Measurements from ENCODE around the gene ERO1A.

DNA sequence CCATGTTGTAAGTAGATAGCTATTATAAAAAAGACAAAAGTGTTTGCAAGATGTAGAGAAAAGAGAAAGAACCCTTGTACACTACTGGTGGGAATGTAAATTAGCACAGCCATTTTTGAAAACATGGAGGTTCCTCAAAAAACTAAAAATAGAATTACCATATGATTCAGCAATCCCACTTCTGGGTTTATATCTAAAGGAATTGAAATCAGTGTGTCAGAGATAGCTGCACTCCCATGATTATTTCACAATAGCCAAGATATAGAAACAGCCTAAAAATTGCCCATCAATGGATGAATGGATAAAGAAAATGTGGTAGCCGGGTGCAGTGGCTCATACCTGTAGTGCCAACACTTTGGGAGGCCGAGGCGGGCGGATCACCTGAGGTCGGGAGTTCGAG, 20.8 kb upstream of the ERO1A start:
- TF ChIP-seq, protein P1, sequence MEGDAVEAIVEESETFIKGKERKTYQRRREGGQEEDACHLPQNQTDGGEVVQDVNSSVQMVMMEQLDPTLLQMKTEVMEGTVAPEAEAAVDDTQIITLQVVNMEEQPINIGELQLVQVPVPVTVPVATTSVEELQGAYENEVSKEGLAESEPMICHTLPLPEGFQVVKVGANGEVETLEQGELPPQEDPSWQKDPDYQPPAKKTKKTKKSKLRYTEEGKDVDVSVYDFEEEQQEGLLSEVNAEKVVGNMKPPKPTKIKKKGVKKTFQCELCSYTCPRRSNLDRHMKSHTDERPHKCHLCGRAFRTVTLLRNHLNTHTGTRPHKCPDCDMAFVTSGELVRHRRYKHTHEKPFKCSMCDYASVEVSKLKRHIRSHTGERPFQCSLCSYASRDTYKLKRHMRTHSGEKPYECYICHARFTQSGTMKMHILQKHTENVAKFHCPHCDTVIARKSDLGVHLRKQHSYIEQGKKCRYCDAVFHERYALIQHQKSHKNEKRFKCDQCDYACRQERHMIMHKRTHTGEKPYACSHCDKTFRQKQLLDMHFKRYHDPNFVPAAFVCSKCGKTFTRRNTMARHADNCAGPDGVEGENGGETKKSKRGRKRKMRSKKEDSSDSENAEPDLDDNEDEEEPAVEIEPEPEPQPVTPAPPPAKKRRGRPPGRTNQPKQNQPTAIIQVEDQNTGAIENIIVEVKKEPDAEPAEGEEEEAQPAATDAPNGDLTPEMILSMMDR (IDR thresholded peaks at IDR 0.05) = no peak
- TF ChIP-seq POLR2A (IDR thresholded peaks at IDR 0.05) (no peak), EP300 (IDR thresholded peaks at IDR 0.05) (no peak)

Measured in tibial nerve (tissue), 4 donors.